Fibroblast of skin of right biceps (primary cell): Measurements from ENCODE around the gene COL5A2.

Experiments
- DNase-seq: peaks from one replicate; pipeline ENCODE4 v3.0.0-alpha.2; 2013

The COL5A2 gene

GRCh38 chr2:189046320-189046719, 133.2 kb downstream of the COL5A2 start:
- no peak for DNase-seq

DNA sequence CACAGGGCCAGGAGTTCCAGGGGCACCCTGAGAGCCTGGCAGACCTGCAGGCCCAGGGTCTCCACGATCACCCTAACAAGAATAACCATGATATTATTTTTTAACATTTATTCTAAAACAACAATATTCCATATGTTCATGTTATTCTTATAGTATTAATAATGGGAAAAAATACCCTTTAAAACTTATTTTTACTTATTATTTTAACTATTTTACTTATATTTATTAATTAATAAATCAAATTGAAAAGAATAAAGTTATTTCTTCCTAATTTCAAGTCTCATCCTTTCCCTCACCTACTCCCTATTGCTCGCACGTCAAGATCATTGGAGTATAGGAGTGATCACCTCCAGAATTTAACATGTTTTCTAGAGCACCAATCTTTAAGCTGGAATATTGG, 133.7 kb downstream of the COL5A2 start:
- DNase-seq: no peak

DNA sequence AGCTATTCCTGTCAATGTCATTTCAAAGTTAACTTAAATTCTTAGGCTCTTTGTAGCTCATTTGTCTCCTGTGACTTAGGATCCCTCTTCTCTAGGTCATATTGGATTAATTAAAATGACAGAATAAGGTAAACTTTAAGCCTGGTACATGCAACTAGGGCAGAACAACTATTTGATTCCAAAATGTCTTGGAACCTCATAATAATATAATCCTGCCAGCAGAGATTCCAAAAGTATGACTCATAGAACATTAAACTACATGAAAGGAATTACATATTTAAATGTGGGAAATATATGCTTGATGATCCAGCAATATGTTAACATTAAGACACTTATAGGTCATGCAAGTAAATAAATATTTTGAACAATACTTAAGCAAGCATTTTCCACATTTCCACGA, 142.0 kb downstream of the COL5A2 start:
- peak; percentile 80 for DNase-seq

- DNase-seq: peak; percentile 47
Observed at GRCh38 chr2:189024901-189025618, 154.5 kb downstream of the COL5A2 start.

DNA sequence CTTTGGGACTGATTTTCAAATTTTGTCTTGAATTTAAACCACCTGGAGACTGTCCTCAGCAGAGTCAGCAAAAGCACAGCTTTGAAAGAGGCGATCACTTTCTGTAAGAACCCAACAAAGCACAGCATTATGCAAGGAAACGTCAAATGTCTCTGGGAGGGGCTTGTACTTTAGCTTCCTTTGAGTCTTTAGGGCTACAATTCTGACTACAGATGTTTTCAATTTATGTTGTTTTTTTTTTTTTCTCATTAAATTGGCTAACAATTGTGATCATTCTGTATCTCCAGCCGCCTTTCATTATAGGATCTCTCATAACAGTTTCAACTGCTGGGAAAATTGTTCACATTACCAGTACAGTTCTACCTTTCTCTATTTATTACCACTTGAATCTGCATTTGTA, 157.1 kb downstream of the COL5A2 start:
- DNase-seq: peak; percentile 82

DNA sequence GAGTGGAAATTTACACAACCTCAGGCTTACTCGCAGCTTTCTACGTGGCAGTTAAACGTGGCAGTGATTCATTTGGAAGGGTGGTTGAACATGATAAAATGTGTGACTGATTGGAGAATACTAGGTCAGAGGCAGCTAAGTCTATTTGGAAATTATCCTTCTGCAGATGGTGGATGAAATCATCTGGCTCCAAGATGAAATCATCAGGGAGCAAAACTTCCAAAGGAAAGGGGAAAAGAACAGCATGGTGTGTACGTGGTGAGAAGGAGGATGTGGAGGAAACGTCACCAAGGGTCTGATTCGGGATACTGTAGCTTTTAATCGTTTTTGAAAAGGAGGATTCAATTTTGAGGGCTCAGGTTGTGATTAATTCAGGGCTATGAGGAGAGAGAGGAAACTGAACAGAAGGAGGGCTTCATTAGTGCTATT, 157.5 kb downstream of the COL5A2 start:
- DNase-seq: peak; percentile 96

DNA sequence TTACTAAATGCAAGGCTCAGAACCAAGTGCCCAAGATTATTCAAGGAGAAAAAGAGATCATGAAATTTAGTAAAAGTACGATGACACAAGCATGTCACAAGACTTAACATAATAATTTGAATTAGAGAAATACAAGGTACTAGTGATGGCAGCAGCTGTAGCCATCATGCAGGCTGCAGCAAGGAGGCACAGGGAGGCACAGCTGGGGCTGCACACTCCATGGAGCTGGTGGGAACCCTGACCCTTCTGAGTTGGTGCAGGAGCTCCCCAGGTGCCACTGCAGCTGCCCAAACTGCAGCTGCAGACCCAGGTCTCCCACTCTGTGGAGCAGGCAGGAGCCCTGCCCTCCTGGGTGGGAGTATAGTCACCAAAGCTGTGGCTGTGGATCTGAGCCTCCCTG, 159.4 kb downstream of the COL5A2 start:
- no peak for DNase-seq

- DNase-seq: peak; percentile 65
Observed at GRCh38 chr2:189018631-189019030, 160.9 kb downstream of the COL5A2 start.

GRCh38 chr2:189016311-189016861, 163.2 kb downstream of the COL5A2 start:
- DNase-seq: no peak

DNA sequence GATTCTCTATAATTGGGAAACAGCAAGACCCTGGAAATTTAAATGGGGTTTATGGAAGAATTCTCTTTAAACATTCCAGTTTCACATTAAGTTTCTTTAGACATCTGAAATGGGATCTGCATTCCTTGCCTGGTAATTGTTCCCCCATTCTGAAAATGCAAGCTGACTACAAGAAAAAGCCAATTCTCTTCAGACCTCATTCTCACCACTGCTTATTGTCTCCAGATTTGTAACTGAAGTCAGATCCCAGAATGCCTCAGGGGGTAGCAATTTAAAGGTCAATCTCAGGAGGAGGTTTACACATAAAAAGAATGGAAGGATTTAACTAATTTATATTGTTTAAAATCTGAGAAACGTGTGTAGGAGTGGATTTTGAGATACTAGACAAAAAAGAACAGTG, 164.2 kb downstream of the COL5A2 start:
- DNase-seq: no peak

GRCh38 chr2:189014449-189015138, 165.0 kb downstream of the COL5A2 start:
- DNase-seq: peak; percentile 60

DNA sequence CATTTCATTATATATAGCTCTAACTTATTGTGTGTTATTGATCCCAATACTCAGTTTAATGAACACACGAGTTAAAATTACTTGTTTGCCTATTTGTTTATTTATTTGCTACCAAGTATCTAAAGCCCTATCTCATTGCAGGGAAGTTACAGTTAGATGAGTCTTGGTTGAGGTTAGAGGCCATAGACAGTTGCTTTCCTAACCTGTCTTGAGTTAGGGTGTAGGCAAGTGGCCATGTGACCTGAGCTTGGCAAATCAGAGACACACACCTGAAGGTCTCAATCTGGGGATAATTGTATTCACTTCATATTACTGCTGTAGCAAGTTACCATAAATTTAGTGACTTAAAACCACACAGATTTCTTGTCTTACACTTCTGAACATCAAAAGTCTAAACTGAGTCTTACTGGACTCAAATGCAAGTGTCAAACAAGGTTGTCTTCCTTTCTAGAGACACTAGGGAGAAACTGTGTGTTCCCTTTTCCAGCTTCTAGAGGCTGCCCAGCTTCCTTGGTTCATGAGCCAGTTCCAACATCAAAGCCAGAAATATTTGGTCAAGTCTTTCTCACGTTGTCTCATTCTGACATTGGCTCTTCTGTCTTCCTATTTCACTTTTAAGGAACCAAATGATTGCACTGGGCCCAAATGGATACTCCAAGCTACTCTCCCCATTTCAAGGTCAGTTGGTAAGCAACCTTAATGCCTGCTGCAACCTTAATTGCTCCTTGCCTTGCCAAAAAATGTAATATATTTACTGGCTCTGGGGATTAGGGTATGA, 165.7 kb downstream of the COL5A2 start:
- peak; percentile 35 for DNase-seq

GRCh38 chr2:189013031-189013430, 166.5 kb downstream of the COL5A2 start:
- DNase-seq: no peak

GRCh38 chr2:189012351-189012750, 167.2 kb downstream of the COL5A2 start:
- no peak for DNase-seq

GRCh38 chr2:189010536-189010935, 169.0 kb downstream of the COL5A2 start:
- no peak for DNase-seq

DNA sequence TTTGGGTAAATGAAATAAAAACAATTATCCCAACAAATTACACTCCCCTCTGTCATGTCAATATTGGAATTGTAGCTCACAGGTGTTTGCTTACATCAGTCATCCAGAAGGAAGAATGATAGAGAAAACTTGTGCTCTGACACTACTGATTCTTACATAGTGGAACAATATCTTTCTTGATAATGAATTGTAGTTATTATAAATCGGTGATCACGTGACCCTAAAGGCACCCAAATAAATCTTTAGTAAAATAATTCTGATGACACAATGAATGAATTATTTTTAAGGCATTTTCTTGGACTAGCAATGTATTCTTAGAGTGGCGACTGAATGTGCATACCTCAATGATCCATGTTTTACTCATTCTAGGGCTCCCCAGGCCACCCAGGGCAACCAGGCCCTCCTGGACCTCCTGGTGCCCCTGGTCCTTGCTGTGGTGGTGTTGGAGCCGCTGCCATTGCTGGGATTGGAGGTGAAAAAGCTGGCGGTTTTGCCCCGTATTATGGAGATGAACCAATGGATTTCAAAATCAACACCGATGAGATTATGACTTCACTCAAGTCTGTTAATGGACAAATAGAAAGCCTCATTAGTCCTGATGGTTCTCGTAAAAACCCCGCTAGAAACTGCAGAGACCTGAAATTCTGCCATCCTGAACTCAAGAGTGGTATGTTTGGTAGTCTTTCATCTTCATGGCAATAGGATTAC, 170.9 kb downstream of the COL5A2 start:
- no peak for DNase-seq

DNA sequence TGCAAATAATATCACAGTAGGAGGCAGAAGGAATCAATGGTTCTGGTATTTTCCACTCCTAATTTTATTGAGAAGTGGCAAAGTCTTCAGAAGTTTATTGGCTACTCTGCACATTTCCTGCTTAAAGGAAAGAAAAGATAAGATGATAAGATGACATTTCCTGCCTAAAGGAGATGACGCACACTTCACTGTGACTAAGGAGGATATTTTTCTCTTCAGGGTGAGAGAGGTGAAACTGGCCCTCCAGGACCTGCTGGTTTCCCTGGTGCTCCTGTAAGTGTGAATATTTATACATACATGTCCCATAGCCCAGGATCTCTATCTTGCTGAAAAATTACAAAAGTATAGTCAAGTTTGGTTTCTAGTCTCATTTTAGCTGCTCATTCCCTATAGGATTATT, 177.5 kb downstream of the COL5A2 start:
- peak; percentile 77 for DNase-seq

GRCh38 chr2:189000221-189000620, 179.3 kb downstream of the COL5A2 start:
- no peak for DNase-seq

GRCh38 chr2:188997263-188997662, 182.3 kb downstream of the COL5A2 start:
- DNase-seq: no peak

DNA sequence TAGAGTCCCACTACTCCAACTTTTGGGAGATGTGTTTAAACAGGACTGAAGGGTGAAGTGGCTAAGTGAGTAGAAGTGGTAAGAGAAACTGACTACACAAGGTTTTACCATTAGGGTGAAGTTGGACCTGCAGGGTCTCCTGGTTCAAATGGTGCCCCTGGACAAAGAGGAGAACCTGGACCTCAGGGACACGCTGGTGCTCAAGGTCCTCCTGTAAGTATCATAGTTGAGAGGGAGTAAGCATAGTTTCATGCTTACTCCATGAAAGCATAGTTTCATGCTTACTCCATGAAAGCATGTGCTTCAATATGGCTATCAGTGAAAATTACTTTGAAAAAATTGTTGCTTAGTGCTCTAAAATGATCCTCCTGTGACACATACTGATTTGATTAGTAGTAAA, 186.3 kb downstream of the COL5A2 start:
- peak; percentile 44 for DNase-seq

- peak; percentile 82 for DNase-seq
Observed at GRCh38 chr2:188986839-188987238, 192.7 kb downstream of the COL5A2 start.

DNA sequence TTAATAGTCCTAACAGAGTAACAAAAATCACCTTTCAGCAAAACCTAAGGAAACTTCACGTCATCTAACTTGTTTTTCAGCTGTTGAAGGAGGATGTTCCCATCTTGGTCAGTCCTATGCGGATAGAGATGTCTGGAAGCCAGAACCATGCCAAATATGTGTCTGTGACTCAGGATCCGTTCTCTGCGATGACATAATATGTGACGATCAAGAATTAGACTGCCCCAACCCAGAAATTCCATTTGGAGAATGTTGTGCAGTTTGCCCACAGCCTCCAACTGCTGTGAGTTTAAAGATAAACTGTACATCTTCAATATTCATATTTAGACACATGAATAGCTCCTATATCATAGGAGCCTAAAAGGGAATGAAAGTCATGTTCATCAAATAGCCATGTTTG, 194.9 kb downstream of the COL5A2 start:
- DNase-seq: peak; percentile 96

DNA sequence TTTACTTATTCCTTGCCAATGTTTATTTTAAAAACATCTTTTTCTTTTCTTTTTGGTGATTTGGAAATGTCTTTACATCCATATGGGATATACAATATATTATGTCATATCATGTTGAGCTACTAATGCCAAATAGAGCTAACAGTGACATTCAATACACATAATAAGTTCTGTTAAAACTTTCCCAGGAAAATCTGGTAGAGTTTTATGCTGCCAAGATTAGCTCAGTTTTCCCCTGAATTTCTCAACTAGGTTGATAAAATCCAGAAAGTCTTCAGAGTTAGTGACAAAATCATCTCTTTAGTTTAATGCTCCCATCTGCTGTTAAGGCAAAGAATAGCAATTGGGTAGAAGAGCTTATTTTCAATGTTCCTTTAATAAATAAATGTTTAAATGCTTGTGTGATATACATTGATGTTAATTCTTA, 195.5 kb downstream of the COL5A2 start:
- DNase-seq: peak; percentile 81
